PC-9 (cell line): ENCODE data around the gene F11. TPM values are rescaled to one million over a fixed set of nuclear protein-coding genes. Genes with fewer than 3 reads are reported as not detected.

Source experiments
- Bru-seq: library from RNA; stranded (reverse); fragments of 400-500 nt; gene quantifications from one replicate; lab custom pipeline; 2021; lab: Mats Ljungman, UMichigan
- BruChase-seq, 2 experiments: library from RNA; stranded (reverse); fragments of 400-500 nt; gene quantifications; one replicate each; lab custom pipeline; 2021; lab: Mats Ljungman, UMichigan
- BruUV-seq: library from RNA; stranded (reverse); fragments of 400-500 nt; replicated peaks from 2 replicates; lab custom pipeline; 2021; lab: Mats Ljungman, UMichigan
- CTCF ChIA-PET: fragments of 300-600 bp; sonication (Branson Sonifier 250); formaldehyde crosslinking; loops from one replicate; lab custom pipeline; 2022; ENCODE audit warnings: antibody characterized with exemption; lab: Charles Lee
- POLR2A ChIA-PET: fragments of 300-600 bp; sonication (Branson Sonifier 250); formaldehyde crosslinking; loops from one replicate; lab custom pipeline; 2022; ENCODE audit warnings: antibody characterized with exemption; ENCODE audit not compliant: unreplicated experiment; lab: Charles Lee
- DNase-seq, 2 experiments: peaks; one replicate each; pipeline versions ENCODE4 v3.0.0 to v3.0.0-alpha.2; 2015 to 2022; ENCODE audit warnings: mixed read lengths in 1 of 2
- H2AFZ ChIP-seq: fragments of 200-600 bp; sonication (generic); 2 replicates; pipeline ENCODE4 v1.8.1; 2017; ENCODE audit warnings: antibody characterized with exemption
- H3F3A ChIP-seq: fragments of 200-600 bp; sonication (generic); 2 replicates; pipeline ENCODE4 v1.8.1; 2017; ENCODE audit warnings: antibody characterized with exemption, mild to moderate bottlenecking, low read depth; ENCODE audit not compliant: insufficient read depth
- H3K27ac ChIP-seq: fragments of 200-600 bp; sonication (generic); 2 replicates; pipeline ENCODE4 v1.6.1; 2016; ENCODE audit warnings: mixed run types
- H3K27me3 ChIP-seq: fragments of 200-600 bp; sonication (generic); 2 replicates; pipeline ENCODE4 v1.6.1; 2016; ENCODE audit warnings: low read depth, mixed run types; ENCODE audit not compliant: insufficient read depth
- H3K36me3 ChIP-seq: fragments of 200-600 bp; sonication (generic); 2 replicates; pipeline ENCODE4 v1.6.1; 2016; ENCODE audit warnings: low read depth, mixed run types
- H3K4me1 ChIP-seq: fragments of 200-600 bp; sonication (generic); replicated peaks from 2 replicates; pipeline ENCODE4 v1.6.1; 2016; ENCODE audit warnings: mixed run types; ENCODE audit not compliant: insufficient read depth
- H3K4me2 ChIP-seq: fragments of 200-600 bp; sonication (generic); 2 replicates; pipeline ENCODE4 v1.6.1; 2017; ENCODE audit warnings: mixed run types
- H3K4me3 ChIP-seq: fragments of 200-600 bp; sonication (generic); 2 replicates; pipeline ENCODE4 v1.6.1; 2016; ENCODE audit warnings: mixed run types
- H3K79me2 ChIP-seq: fragments of 200-600 bp; sonication (generic); 2 replicates; pipeline ENCODE4 v1.6.1; 2017; ENCODE audit warnings: low read depth, mixed run types
- H3K9me2 ChIP-seq: fragments of 200-600 bp; sonication (generic); 2 replicates; pipeline ENCODE4 v1.8.1; 2017; ENCODE audit warnings: mild to moderate bottlenecking; ENCODE audit not compliant: insufficient read depth
- H3K9me3 ChIP-seq: fragments of 200-600 bp; sonication (generic); 2 replicates; pipeline ENCODE4 v1.8.1; 2016; ENCODE audit warnings: low read depth; ENCODE audit not compliant: insufficient read depth
- H4K20me1 ChIP-seq: fragments of 200-600 bp; sonication (generic); 2 replicates; pipeline ENCODE4 v1.8.1; 2017; ENCODE audit not compliant: insufficient read depth
- EZH2 ChIP-seq: fragments of 200-600 bp; sonication (generic); IDR thresholded peaks from 2 replicates; pipeline ENCODE4 v1.8.0; 2017; ENCODE audit warnings: antibody characterized with exemption, low read depth
- intact Hi-C: fragments of 100-400 bp; cut with micrococcal nuclease; formaldehyde crosslinking; loops from one replicate; pipeline ENCODE4 v1.10.0; 2022; ENCODE audit not compliant: unreplicated experiment
- long read RNA-seq: library from polyadenylated mRNA; stranded (forward); transcript quantifications from one replicate; pipeline ENCODE4 v2.0.0, GENCODE V29; 2022
- total RNA-seq: library from RNA; stranded (reverse); gene quantifications from 2 replicates; pipeline ENCODE4 v1.2.3, GENCODE V29; 2021
- TF ChIP-seq, protein P1 (sequence below): fragments of 200-600 bp; sonication (generic); conservative IDR thresholded peaks from 2 replicates; pipeline ENCODE4 v1.6.1; 2017; ENCODE audit warnings: mixed run types, antibody characterized with exemption, mild to moderate bottlenecking, moderate library complexity

F11 gene
- total RNA-seq: not detected in 2 replicates
- Bru-seq, nascent RNA: not detected
- BruChase-seq, experiment 1, labeled RNA remaining after a 2-hour chase: not detected
- not detected for BruChase-seq, experiment 2, labeled RNA remaining after a 6-hour chase
- long read RNA-seq: 0 reads

DNA sequence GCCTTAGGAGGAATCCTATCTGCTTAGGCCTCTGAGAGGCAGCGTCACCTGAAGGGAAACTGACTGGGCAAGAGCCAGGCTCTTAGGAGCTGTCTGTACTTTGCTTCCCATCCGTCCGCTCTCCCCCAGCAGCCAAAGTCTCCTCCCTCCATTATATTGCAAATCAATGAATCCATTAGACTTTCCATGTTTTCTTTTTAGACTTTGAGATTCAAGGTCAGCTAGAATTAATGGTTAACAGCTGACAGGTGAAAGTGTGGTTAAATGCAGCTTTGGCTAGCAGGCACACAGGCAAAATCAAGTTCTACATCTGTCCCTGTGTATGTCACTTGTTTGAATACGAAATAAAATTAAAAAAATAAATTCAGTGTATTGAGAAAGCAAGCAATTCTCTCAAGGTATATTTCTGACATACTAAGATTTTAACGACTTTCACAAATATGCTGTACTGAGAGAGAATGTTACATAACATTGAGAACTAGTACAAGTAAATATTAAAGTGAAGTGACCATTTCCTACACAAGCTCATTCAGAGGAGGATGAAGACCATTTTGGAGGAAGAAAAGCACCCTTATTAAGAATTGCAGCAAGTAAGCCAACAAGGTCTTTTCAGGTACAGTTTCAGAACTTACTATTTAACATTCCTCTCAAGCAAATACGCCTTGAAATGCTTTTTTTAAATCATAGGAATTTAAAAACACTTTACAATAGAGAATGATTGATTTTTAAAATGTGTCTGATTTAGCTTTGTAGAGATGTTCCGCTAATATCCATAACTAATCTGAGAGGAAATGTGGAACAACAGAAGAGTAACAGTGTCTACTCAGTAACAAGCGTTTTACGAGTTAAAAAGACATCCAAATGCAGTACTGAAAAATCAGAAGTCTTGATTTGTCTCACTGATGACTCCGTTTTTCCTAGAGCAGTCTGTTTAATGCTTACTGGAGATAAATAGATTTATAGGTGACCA lies at the start of gene F11:
TSS of gene F11 (plus strand) at position 507 of the 970 bp plus-strand sequence. CDS start 948 bp downstream, outside the sequence.
- Histone ChIP-seq H3K79me2 (no peaks in the 10 kb centered on the region), H2AFZ (no peak within 1 kb of the TSS), H3K36me3 (no peaks in the 10 kb centered on the region), H3K27ac (no peak within 1 kb of the TSS), H3K9me3 (no peaks in the 10 kb centered on the region), H4K20me1 (no peaks in the 10 kb centered on the region), H3F3A (no peaks in the 10 kb centered on the region), H3K27me3 (peaks cover 29% of the 10 kb centered on the region), H3K4me3 (no peak within 1 kb of the TSS), H3K9me2 (no peaks in the 10 kb centered on the region), H3K4me2 (no peak within 1 kb of the TSS), H3K4me1 (no peaks in the 10 kb centered on the region)
- ChIA-PET POLR2A (no interaction called here), CTCF (no interaction called here)
- no TSS peak for BruUV-seq
- DNase-seq: no peak
- TF ChIP-seq EZH2: no peak
- TF ChIP-seq, protein P1, sequence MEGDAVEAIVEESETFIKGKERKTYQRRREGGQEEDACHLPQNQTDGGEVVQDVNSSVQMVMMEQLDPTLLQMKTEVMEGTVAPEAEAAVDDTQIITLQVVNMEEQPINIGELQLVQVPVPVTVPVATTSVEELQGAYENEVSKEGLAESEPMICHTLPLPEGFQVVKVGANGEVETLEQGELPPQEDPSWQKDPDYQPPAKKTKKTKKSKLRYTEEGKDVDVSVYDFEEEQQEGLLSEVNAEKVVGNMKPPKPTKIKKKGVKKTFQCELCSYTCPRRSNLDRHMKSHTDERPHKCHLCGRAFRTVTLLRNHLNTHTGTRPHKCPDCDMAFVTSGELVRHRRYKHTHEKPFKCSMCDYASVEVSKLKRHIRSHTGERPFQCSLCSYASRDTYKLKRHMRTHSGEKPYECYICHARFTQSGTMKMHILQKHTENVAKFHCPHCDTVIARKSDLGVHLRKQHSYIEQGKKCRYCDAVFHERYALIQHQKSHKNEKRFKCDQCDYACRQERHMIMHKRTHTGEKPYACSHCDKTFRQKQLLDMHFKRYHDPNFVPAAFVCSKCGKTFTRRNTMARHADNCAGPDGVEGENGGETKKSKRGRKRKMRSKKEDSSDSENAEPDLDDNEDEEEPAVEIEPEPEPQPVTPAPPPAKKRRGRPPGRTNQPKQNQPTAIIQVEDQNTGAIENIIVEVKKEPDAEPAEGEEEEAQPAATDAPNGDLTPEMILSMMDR: no peak
- intact Hi-C loops: no loop called here

DNA sequence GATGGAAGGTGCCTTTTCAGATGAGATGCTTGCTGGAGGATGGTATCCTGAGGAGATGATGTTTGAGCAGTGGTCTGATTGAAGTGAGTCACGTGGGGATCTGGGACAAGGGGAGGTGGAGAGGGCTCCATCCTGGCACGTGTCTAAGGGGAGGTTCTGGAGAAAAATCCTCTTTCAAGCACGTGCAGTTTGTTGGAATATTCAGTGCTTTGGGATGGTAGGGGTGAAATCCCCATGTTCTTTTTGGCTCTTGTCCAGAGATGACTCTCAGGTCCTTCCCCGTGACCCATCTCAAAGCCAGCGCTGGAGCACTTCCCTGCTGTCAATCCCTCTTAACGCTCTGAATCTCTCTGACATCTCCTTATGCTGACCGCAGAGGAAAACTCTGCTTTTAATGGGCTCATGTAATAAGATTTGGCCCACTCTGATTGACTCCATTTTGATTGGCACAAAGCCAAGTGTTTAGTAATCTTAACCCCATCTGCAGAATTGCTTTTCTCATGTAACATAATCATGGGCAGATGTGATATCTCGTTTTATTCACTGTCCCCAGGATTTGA lies 49.4 kb upstream of the F11 start:
- no peaks in the 10 kb centered on the region for H3K9me3 ChIP-seq
- no peak overlapping the region for H3K4me2 ChIP-seq
- ChIA-PET POLR2A (no interaction called here), CTCF (no interaction called here)
- H3K27me3 ChIP-seq: peaks cover 9% of the 10 kb centered on the region; the same call in 1 of the 2 replicates
- no TSS peak for BruUV-seq
- H3K4me1 ChIP-seq: no peaks in the 10 kb centered on the region
- H4K20me1 ChIP-seq: no peaks in the 10 kb centered on the region
- H2AFZ ChIP-seq: no peak overlapping the region
- no peaks in the 10 kb centered on the region for H3K9me2 ChIP-seq
- no peaks in the 10 kb centered on the region for H3F3A ChIP-seq
- intact Hi-C loops: no loop called here
- H3K36me3 ChIP-seq: no peaks in the 10 kb centered on the region
- DNase-seq: no peak
- TF ChIP-seq, protein P1: no peak
- no peak for TF ChIP-seq EZH2
- no peak overlapping the region for H3K4me3 ChIP-seq
- H3K27ac ChIP-seq: no peak overlapping the region
- H3K79me2 ChIP-seq: no peaks in the 10 kb centered on the region

DNA sequence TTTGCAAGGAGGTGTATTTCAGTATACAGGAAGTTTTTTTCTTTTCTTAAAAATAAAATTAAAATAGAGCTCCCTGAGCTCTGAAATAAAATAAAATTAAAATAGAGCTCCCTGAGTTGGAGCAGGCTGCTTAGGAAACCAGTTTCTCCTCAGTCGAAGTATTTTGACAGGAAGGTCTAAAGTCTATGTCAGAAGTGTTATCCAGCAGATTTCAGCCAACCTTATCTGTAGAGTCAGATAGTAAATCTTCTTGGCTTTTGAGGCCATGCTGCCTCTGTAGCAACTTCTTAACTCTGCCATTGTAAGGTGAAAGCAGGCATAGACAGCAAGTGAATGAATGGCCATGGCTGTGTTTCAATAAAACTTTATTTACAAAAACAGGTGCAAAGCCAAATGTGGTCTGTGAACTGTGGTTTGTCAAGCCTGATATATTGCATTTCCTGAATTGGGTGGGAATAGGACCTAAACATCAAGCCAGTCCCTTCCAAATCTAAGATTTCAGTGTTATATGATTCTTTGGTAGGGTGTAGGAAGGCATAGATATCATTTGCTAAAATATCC lies 48.2 kb upstream of the F11 start:
- no peak overlapping the region for H3K27ac ChIP-seq
- POLR2A ChIA-PET: no interaction called here
- intact Hi-C loops: no loop called here
- no peaks in the 10 kb centered on the region for H3K9me2 ChIP-seq
- no peaks in the 10 kb centered on the region for H3K9me3 ChIP-seq
- H3K27me3 ChIP-seq: peaks cover 9% of the 10 kb centered on the region; the same call in 1 of the 2 replicates
- CTCF ChIA-PET: no interaction called here
- no peaks in the 10 kb centered on the region for H3K79me2 ChIP-seq
- no peaks in the 10 kb centered on the region for H3F3A ChIP-seq
- H4K20me1 ChIP-seq: no peaks in the 10 kb centered on the region
- H2AFZ ChIP-seq: no peak overlapping the region
- no peak overlapping the region for H3K4me3 ChIP-seq
- no peaks in the 10 kb centered on the region for H3K4me1 ChIP-seq
- TF ChIP-seq, protein P1: no peak
- TF ChIP-seq EZH2: no peak
- no peak overlapping the region for H3K4me2 ChIP-seq
- no peak for DNase-seq
- no TSS peak for BruUV-seq
- H3K36me3 ChIP-seq: no peaks in the 10 kb centered on the region
